ENCODE measurements around the gene NUDT7. TPM values are rescaled to one million over a fixed set of nuclear protein-coding genes. Genes with fewer than 3 reads are reported as not detected.

Gene NUDT7
- total RNA-seq, 6 donors from 2014 or later, result 3.1 to 24.1 (median 6.8) TPM

GRCh38 chr16:77775911-77776909, 53.9 kb downstream of the NUDT7 start:
- TF ChIP-seq EP300 (IDR thresholded peaks at IDR 0.05) (no peak), CTCF (IDR thresholded peaks at IDR 0.05) (no peak), POLR2A (IDR thresholded peaks at IDR 0.05) (no peak), POLR2AphosphoS5 (IDR thresholded peaks at IDR 0.05) (no peak)
- Histone ChIP-seq H3K9me3 (no peaks in the 10 kb centered on the region), H3K4me3 (no peak overlapping the region), H3K27me3 (no peaks in the 10 kb centered on the region), H3K27ac (no peak overlapping the region), H3K36me3 (no peaks in the 10 kb centered on the region), H3K4me1 (no peaks in the 10 kb centered on the region)
- 81 to 85% methylated on average over 5 to 6 of the region's 6 CpGs for WGBS, 2 donors
- no peak for ATAC-seq (ENCODE audit: low FRiP score in 2 of 2)
- DNase-seq, result no peak

- ATAC-seq (ENCODE audit: low FRiP score in 2 of 2), result no peak
- DNase-seq, result no peak
- WGBS, 2 donors, result 94 to 97% methylated on average over 4 of the region's 4 CpGs
- Histone ChIP-seq H3K27ac (no peak overlapping the region), H3K27me3 (no peaks in the 10 kb centered on the region), H3K9me3 (no peaks in the 10 kb centered on the region), H3K4me1 (no peaks in the 10 kb centered on the region), H3K36me3 (no peaks in the 10 kb centered on the region), H3K4me3 (no peak overlapping the region)
- TF ChIP-seq POLR2A (IDR thresholded peaks at IDR 0.05), result no peak
- no peak for TF ChIP-seq EP300 (IDR thresholded peaks at IDR 0.05)
- no peak for TF ChIP-seq CTCF (IDR thresholded peaks at IDR 0.05)
These were observed 55.4 kb downstream of the NUDT7 start for GRCh38 chr16:77777745-77778144.

- Histone ChIP-seq H3K4me1 (no peaks in the 10 kb centered on the region), H3K9me3 (no peaks in the 10 kb centered on the region), H3K27ac (no peak overlapping the region), H3K36me3 (no peaks in the 10 kb centered on the region), H3K4me3 (no peak overlapping the region), H3K27me3 (no peaks in the 10 kb centered on the region)
- 76 to 85% methylated on average over 9 of the region's 9 CpGs for WGBS, 2 donors
- no peak for DNase-seq
- TF ChIP-seq POLR2AphosphoS5 (IDR thresholded peaks at IDR 0.05), result no peak
- no peak for ATAC-seq (ENCODE audit: low FRiP score in 2 of 2)
These were observed 58.1 kb downstream of the NUDT7 start for GRCh38 chr16:77780378-77780837.

- Histone ChIP-seq H3K4me3 (no peak overlapping the region), H3K4me1 (no peaks in the 10 kb centered on the region), H3K36me3 (no peaks in the 10 kb centered on the region), H3K27ac (no peak overlapping the region), H3K27me3 (no peaks in the 10 kb centered on the region), H3K9me3 (no peaks in the 10 kb centered on the region)
- TF ChIP-seq POLR2AphosphoS5 (IDR thresholded peaks at IDR 0.05) (no peak), POLR2A (IDR thresholded peaks at IDR 0.05) (no peak), CTCF (IDR thresholded peaks at IDR 0.05) (no peak), EP300 (IDR thresholded peaks at IDR 0.05) (no peak)
- ATAC-seq (ENCODE audit: low FRiP score in 2 of 2), result no peak
- DNase-seq, result no peak
These were observed 58.8 kb downstream of the NUDT7 start for GRCh38 chr16:77781091-77781490.

- Histone ChIP-seq H3K4me3 (no peak overlapping the region), H3K27me3 (no peaks in the 10 kb centered on the region), H3K9me3 (no peaks in the 10 kb centered on the region), H3K36me3 (no peaks in the 10 kb centered on the region), H3K27ac (no peak overlapping the region), H3K4me1 (peaks cover 0 to under 1% (median 0%) of the 10 kb centered on the region in 4 donors)
- DNase-seq (no peak), ATAC-seq (ENCODE audit: low FRiP score in 2 of 2) (peak in 1 of 2 donors; percentile 15)
- no peak for TF ChIP-seq POLR2A (IDR thresholded peaks at IDR 0.05)
- TF ChIP-seq EP300 (IDR thresholded peaks at IDR 0.05), result no peak
- no peak for TF ChIP-seq POLR2AphosphoS5 (IDR thresholded peaks at IDR 0.05)
- peak; percentile 10 to 44 (median 31) for TF ChIP-seq CTCF (IDR thresholded peaks at IDR 0.05)
- WGBS, 2 donors, result 21 to 24% methylated on average over 2 of the region's 2 CpGs
These were observed 60.4 kb downstream of the NUDT7 start for GRCh38 chr16:77782694-77783093.
